ENCODE results near the gene HIRA. TPM values are rescaled to one million over a fixed set of nuclear protein-coding genes. Genes with fewer than 3 reads are reported as not detected.

Gene HIRA
- total RNA-seq (29.7 and 36.9 TPM in 2 replicates), polyA plus RNA-seq (17.1 and 35.9 TPM in 2 replicates)

GRCh38 chr22:19431649-19432132 is at the start of gene HIRA:
Gene HIRA, minus strand, starts transcription at chr22:19431733. Its CDS starts 257 bp downstream, at chr22:19431476.
- peaks cover 13% of the 10 kb centered on the region for H3K36me3 ChIP-seq
- DNase-seq (ENCODE audit: low read depth in 1 of 2, low spot score in 1 of 2): peak; percentile 84 to 87
- no peaks in the 10 kb centered on the region for H3K27me3 ChIP-seq
- no peak for TF ChIP-seq CTCF (IDR thresholded peaks at IDR 0.05; ENCODE audit: low read depth, low read length)
- H3K9me3 ChIP-seq (ENCODE audit: low read depth): no peaks in the 10 kb centered on the region
- H3K27ac ChIP-seq: peak within 1 kb of the TSS; percentile 96
- peaks cover 13% of the 10 kb centered on the region for H3K4me1 ChIP-seq (ENCODE audit: low read depth)
- peak within 1 kb of the TSS; percentile 56 for H3K4me3 ChIP-seq

- no peaks in the 10 kb centered on the region for H3K9me3 ChIP-seq (ENCODE audit: low read depth)
- TF ChIP-seq CTCF (IDR thresholded peaks at IDR 0.05; ENCODE audit: low read depth, low read length): no peak
- peaks cover 5% of the 10 kb centered on the region for H3K4me1 ChIP-seq (ENCODE audit: low read depth)
- H3K36me3 ChIP-seq: no peaks in the 10 kb centered on the region
- no peaks in the 10 kb centered on the region for H3K27me3 ChIP-seq
- no peak for DNase-seq (ENCODE audit: low read depth in 1 of 2, low spot score in 1 of 2)
- H3K4me3 ChIP-seq: no peak overlapping the region
- no peak overlapping the region for H3K27ac ChIP-seq
Measured at GRCh38 chr22:19480789-19481188, 49.3 kb upstream of the HIRA start.

- no peak for TF ChIP-seq CTCF (IDR thresholded peaks at IDR 0.05; ENCODE audit: low read depth, low read length)
- no peak overlapping the region for H3K27ac ChIP-seq
Measured at GRCh38 chr22:19480173-19480568, 48.6 kb upstream of the HIRA start.

GRCh38 chr22:19479355-19480172 is 48.0 kb upstream of the HIRA start, which contains the start of gene CDC45:
Gene CDC45, plus strand, starts transcription at chr22:19479920. Its CDS starts 49 bp downstream, at chr22:19479969.
- DNase-seq (ENCODE audit: low read depth in 1 of 2, low spot score in 1 of 2): peak; percentile 98 to 99
- H3K4me3 ChIP-seq: peak within 1 kb of the TSS; percentile 52
- H3K4me1 ChIP-seq (ENCODE audit: low read depth): peaks cover 5% of the 10 kb centered on the region
- no peaks in the 10 kb centered on the region for H3K36me3 ChIP-seq
- TF ChIP-seq CTCF (IDR thresholded peaks at IDR 0.05; ENCODE audit: low read depth, low read length): no peak
- no peaks in the 10 kb centered on the region for H3K9me3 ChIP-seq (ENCODE audit: low read depth)
- peak within 1 kb of the TSS; percentile 97 for H3K27ac ChIP-seq
- H3K27me3 ChIP-seq: no peaks in the 10 kb centered on the region

More at GRCh38 chr22:19480173-19480568, 48.6 kb upstream of the HIRA start:
- H3K9me3 ChIP-seq (ENCODE audit: low read depth): no peaks in the 10 kb centered on the region
- no peak for DNase-seq (ENCODE audit: low read depth in 1 of 2, low spot score in 1 of 2)
- H3K36me3 ChIP-seq: no peaks in the 10 kb centered on the region
- peaks cover 5% of the 10 kb centered on the region for H3K4me1 ChIP-seq (ENCODE audit: low read depth)
- H3K4me3 ChIP-seq: peak overlapping the region; percentile 52
- H3K27me3 ChIP-seq: no peaks in the 10 kb centered on the region

GRCh38 chr22:19478901-19479354 is 47.4 kb upstream of the HIRA start, which contains the start of gene UFD1:
Gene UFD1, minus strand, starts transcription at chr22:19479193. Its CDS starts 108 bp downstream, at chr22:19479085.
- no peaks in the 10 kb centered on the region for H3K9me3 ChIP-seq (ENCODE audit: low read depth)
- peak within 1 kb of the TSS; percentile 97 for H3K27ac ChIP-seq
- H3K4me1 ChIP-seq (ENCODE audit: low read depth): peaks cover 5% of the 10 kb centered on the region
- TF ChIP-seq CTCF (IDR thresholded peaks at IDR 0.05; ENCODE audit: low read depth, low read length): no peak
- peak; percentile 91 to 92 for DNase-seq (ENCODE audit: low read depth in 1 of 2, low spot score in 1 of 2)
- H3K4me3 ChIP-seq: peak within 1 kb of the TSS; percentile 52
- no peaks in the 10 kb centered on the region for H3K36me3 ChIP-seq
- no peaks in the 10 kb centered on the region for H3K27me3 ChIP-seq

Measured in cardiac muscle cell (in vitro differentiated cells and primary cell).